SK-MEL-5 (cell line): Measurements from ENCODE around the gene SPTBN4. TPM values are rescaled to one million over a fixed set of nuclear protein-coding genes. Genes with fewer than 3 reads are reported as not detected.
A peak's percentile ranks its signal among the peaks of the same experiment; 100 is the strongest.
"Not testable (repeated sequence)": the region's sequence is repeated elsewhere in the genome, so short reads cannot be mapped to it uniquely, and the experiment has no call there.

Experiments used
- DNase-seq: peaks from one replicate; pipeline ENCODE4 v3.0.0-alpha.2; 2016; ENCODE audit warnings: low read depth, low spot score
- in situ Hi-C: cut with HindIII; loops from 2 replicates; pipeline ENCODE4 v1.10.0; 2016; ENCODE audit warnings: low sequenced_read_pairs, high pct_unique_total_duplicates, low pct_unique_long_range_greater_than_20kb
- total RNA-seq: library from RNA; depleted of rRNA; stranded (reverse); fragments of >200 nt; shearing (Covaris generic); gene quantifications from 2 replicates; pipeline ENCODE4 v1.2.3, GENCODE V29; 2014

Gene SPTBN4
- total RNA-seq, 1 experiment from 2014 or later = 0.53 TPM

- in situ Hi-C loops = no loop called here
- no peak for DNase-seq
These were observed 145.3 kb downstream of the SPTBN4 start for GRCh38 chr19:40611900-40612698.

DNA sequence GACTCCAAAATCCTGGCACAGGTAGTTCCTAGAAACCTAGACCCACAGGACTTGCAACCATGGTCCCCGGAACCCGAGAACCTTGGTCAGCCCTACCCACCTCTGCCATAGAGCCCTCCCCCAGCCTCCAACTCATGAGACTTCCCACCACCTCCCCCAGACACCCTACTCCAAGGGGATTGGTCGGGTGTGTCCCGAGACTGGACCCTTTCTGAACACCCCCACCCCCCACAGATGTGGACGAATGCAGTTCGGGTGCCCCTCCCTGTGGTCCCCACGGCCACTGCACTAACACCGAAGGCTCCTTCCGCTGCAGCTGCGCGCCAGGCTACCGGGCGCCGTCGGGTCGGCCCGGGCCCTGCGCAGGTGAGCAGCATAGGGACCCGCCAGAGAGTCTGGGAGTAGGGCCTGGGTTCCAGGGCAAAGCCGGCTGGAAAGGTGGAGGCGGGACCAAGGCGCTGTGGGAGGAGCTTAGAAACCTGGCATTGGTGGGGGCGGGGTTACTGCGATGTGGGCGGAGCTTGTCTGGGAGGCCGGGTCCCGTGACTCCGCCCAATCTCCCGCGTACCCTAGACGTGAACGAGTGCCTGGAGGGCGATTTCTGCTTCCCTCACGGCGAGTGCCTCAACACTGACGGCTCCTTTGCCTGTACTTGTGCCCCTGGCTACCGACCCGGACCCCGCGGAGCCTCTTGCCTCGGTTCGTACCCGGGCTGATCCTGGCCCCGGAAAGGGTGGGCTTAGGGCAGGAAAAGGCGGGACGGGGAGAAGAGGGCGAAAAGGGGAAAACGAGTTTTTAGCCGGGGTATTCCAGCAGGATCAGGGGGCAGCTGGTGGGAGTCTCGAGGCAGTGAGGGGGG lies 146.3 kb downstream of the SPTBN4 start:
- peak; percentile 64 for DNase-seq

GRCh38 chr19:40613690-40614621 lies 147.2 kb downstream of the SPTBN4 start:
- in situ Hi-C loops = no loop called here
- peak; percentile 81 for DNase-seq

More for the DNA sequence above, 146.3 kb downstream of the SPTBN4 start:
- in situ Hi-C loops = no loop called here

DNA sequence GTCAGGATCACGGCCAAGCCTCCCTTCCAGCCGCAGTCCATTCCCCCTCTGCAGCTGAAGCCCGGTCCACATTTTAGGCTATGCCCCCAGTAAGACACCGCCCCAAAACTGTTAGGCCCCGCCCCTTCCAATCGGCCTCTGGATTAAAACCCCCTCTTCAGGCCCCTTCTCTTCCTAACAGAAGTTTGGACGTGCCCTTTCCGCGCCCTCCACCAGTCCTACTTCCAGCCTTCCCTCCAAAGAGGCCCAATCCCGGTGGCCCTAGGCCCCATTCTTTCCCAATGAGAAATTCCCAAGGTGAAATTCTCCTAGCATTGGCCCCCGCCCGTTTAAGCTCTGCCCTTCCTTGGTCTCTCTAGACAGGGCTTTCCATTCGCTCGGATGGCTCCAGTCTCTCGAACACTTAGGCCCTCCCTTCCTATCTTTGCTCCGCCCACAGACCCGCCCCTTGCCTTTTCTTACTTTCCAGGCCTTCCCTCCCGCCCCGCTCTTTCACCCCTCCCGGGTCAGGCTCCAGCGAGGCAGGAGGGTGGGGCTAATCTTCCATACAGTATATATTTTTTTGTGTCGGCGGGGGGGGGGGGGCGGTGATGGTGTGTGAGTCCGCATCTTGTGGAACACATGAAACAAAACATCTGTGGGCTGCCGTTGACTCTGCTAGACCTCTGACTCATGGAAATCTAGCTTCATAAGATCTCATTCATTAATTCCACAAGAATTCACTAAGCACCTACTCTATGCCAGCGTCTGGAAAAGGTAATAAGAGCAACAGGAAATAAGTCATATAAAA lies 148.0 kb downstream of the SPTBN4 start:
- peak; percentile 88 for DNase-seq
- in situ Hi-C loops = no loop called here

DNA sequence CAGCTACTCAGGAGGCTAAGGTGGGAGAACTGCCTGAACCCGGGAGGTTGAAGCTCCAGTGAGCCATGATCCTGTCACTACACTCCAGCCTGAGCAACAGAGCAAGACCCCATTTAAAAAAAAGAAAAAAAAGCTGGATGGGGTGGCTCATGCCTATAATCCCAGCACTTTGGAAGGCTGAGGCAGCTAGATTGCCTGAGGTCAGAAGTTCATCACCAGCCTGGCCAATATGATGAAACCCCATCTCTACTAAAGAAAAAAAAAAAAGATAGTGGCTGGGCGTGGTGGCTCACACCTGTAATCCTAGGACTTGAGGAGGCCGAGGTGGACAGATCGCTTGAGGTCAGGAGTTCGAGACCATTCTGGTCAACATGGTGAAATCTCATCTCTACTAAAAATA lies 149.4 kb downstream of the SPTBN4 start:
- DNase-seq = no peak
- in situ Hi-C loops = no loop called here

- in situ Hi-C loops = no loop called here
- DNase-seq = no peak
These were observed 150.1 kb downstream of the SPTBN4 start for GRCh38 chr19:40616941-40617340.

- no peak for DNase-seq
- in situ Hi-C loops = no loop called here
These were observed 151.2 kb downstream of the SPTBN4 start for GRCh38 chr19:40617961-40618360.

DNA sequence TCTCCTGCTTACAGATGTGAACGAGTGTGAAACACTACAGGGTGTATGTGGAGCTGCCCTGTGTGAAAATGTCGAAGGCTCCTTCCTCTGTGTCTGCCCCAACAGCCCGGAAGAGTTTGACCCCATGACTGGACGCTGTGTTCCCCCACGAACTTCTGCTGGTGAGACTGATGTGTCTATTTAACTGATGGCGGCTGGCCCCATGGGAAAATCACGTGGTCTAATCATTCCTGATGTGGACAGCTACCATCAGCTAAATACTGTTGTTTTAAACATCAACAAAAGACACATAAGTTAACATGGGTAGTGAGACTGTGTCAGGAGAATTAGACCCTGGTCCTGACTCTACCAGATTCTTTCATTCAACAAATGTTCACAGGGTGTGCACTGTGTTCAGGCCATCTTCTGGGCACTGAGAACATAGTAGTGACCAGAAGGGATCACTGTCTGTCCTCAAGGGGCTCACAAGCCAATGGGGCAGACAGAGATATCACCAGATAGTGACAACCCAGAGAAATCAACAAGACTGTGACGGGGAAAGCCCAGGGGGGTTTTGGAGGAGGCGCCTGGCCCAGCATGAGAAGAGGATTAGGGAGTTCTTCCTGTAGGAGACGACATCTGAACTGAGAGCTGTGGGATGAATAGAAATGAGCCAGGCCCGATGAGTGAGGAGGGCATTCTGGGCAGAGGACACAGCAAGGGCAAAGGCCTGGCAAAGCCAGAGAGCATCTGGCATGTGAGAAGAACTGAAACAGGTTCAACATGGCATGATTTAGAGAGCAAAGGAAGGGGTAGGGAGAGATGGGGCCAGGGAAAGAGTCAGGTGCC lies 152.7 kb downstream of the SPTBN4 start:
- DNase-seq = no peak
- in situ Hi-C loops = no loop called here

GRCh38 chr19:40620161-40620485 lies 153.3 kb downstream of the SPTBN4 start:
- in situ Hi-C loops = no loop called here
- DNase-seq = no peak

DNA sequence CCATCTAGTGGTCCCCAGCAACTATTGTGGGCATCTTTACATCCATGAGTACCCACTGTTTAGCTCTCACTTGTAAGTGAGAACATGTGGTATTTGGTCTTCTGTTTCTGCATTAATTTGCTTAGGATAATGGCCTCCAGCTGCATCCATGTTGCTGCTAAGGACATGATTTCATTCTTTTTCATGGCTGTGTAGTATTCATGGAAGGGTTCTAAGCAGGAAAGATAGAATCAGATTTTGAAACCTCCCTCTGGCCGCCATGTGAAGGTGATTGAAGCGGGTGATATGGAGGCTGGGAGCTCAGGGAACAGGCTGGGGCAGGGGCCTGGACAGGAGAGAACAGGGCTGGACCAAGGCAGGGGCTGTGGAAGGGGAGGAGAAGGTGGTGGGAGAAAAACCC lies 154.5 kb downstream of the SPTBN4 start:
- in situ Hi-C loops = no loop called here

GRCh38 chr19:40621966-40622772 lies 155.4 kb downstream of the SPTBN4 start:
- in situ Hi-C loops = no loop called here
- no peak for DNase-seq

More for the DNA sequence above, 154.5 kb downstream of the SPTBN4 start:
- no peak for DNase-seq

DNA sequence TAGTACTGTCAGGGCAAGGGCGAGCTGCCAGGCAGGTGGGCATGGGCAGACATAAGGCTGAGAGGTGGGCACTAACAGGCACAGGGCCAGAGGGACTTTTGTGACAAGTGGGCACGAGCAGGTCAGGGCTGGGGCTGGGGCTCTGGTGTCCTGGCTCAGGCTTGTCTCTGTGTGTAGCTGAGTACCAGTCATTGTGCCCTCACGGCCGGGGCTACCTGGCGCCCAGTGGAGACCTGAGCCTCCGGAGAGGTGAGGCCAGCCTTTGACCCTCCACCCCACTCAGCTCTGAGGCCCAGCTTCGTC lies 155.9 kb downstream of the SPTBN4 start:
- in situ Hi-C loops = no loop called here

DNA sequence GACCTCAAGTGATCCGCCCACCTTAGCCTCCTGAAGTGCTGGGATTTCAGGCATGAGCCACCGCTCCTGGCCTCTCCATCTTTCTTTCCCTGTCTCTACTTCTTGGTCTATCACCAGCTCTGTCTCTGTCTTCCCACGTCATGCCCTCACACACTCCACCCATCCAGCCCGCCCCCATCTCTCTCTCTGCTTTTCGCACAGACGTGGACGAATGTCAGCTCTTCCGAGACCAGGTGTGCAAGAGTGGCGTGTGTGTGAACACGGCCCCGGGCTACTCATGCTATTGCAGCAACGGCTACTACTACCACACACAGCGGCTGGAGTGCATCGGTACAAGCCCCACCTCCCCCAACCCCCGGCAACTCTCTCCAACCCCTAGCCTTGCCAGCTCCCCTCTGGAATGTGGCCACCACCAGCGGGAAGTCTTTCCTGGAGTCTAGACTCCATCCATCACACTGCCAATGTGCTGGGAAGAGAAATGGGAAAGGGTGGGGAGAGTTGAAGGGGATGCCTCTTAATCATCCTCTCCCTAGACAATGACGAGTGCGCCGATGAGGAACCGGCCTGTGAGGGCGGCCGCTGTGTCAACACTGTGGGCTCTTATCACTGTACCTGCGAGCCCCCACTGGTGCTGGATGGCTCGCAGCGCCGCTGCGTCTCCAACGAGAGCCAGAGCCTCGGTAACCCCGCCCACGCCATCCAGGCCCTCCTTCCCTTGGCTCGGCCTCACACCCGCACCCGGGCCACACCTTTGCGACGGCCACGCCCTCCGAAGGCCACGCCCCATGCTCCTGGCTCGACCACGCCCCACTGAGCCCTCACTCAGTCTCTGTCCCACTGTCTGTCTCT lies 156.8 kb downstream of the SPTBN4 start:
- in situ Hi-C loops = no loop called here
- peak; percentile 79 for DNase-seq

More for the DNA sequence above, 155.9 kb downstream of the SPTBN4 start:
- no peak for DNase-seq

DNA sequence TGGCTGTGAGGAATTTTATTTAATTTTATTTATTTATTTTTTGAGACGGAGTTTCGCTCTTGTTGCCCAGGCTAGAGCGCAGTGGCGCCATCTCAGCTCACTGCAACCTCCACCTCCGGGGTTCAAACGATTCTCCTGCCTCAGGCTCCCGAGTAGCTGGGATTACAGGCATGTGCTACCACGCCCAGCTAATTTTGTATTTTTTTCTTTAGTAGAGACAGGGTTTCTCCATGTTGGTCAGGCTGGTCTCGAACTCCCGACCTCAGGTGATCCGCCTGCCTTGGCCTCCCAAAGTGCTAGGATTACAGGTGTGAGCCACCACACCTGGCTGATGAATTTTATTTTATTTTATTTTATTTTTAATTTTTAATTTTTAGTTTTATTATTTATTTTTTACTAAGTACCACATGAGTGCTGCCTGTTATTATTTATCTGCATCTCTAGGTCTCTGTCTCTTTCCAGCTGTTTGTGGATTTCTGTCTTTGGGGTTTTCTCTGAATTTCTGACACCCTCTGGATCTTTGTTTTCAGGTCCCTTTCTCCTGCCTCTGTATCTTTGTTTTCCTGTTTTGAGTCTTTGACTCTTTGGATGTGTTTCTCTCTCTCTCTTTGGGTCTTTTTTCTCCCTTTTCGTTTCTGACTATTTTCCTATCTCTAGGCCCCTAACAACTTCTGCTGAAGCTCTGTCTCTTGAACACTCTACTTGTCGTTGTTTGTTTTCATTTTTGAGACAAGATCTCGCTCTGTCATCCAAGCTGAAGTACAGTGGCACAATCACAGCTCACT lies 157.8 kb downstream of the SPTBN4 start:
- in situ Hi-C loops, DNase-seq: not testable (repeated sequence)
